H1 (cell line): ENCODE measurements around the gene IPO13. TPM values are rescaled to one million over a fixed set of nuclear protein-coding genes. Genes with fewer than 3 reads are reported as not detected.

Experiments
- CTCF ChIA-PET: fragments of 300-600 bp; sonication (Branson Sonifier 250); formaldehyde crosslinking; loops from one replicate; lab custom pipeline; 2021; ENCODE audit not compliant: partially characterized antibody; lab: Charles Lee
- POLR2A ChIA-PET: fragments of 300-600 bp; sonication (Branson Sonifier 250); formaldehyde crosslinking; loops from one replicate; lab custom pipeline; 2021; ENCODE audit warnings: inconsistent platforms; ENCODE audit not compliant: partially characterized antibody; lab: Charles Lee
- DNase-seq, 2 experiments: peaks; one replicate each; pipeline versions ENCODE4 v3.0.0 to v3.0.0-alpha.2; 2010 to 2022; ENCODE audit warnings: low spot score in 2 of 2, low read depth in 1 of 2, mixed read lengths in 1 of 2
- FAIRE-seq: peaks from 2 replicates; lab custom pipeline; 2011; peaks lifted over from hg19 to GRCh38; lab: Jason Lieb, UNC
- H2AFZ ChIP-seq: 2 replicates; pipeline ENCODE4 v1.8.1; 2012; ENCODE audit warnings: low read length, inconsistent platforms
- H2AK5ac ChIP-seq: 2 replicates; pipeline ENCODE4 v1.6.1; 2013; ENCODE audit warnings: low read depth, low read length
- H2BK120ac ChIP-seq: replicated peaks from 2 replicates; pipeline ENCODE3; 2013; ENCODE audit warnings: low read depth, low read length, inconsistent platforms
- H2BK12ac ChIP-seq: 2 replicates; pipeline ENCODE4 v1.6.1; 2013; ENCODE audit warnings: low read depth, low read length
- H2BK15ac ChIP-seq: 2 replicates; pipeline ENCODE4 v1.6.1; 2013; ENCODE audit warnings: low read length
- H2BK20ac ChIP-seq: 2 replicates; pipeline ENCODE4 v1.6.1; 2013; ENCODE audit warnings: low read length
- H2BK5ac ChIP-seq: 2 replicates; pipeline ENCODE4 v1.6.1; 2013; ENCODE audit warnings: low read depth, low read length
- H3K14ac ChIP-seq: 2 replicates; pipeline ENCODE4 v1.6.1; 2013; ENCODE audit warnings: inconsistent platforms; ENCODE audit not compliant: insufficient read length
- H3K18ac ChIP-seq: 2 replicates; pipeline ENCODE4 v1.6.1; 2013; ENCODE audit warnings: low read length; ENCODE audit errors: extremely low read depth
- H3K23ac ChIP-seq: 2 replicates; pipeline ENCODE4 v1.6.1; 2013; ENCODE audit warnings: inconsistent platforms; ENCODE audit not compliant: insufficient read length
- H3K23me2 ChIP-seq: 2 replicates; pipeline ENCODE4 v1.6.1; 2013; ENCODE audit warnings: low read depth, low read length
- H3K27ac ChIP-seq: 2 replicates; pipeline ENCODE4 v1.6.1; 2011; ENCODE audit warnings: low read depth, low read length, inconsistent platforms
- H3K27me3 ChIP-seq, 4 experiments: replicated peaks in 1 of 4; 1 replicate in 1 of 4; 2 replicates in 3 of 4; pipeline versions ENCODE4 v1.6.1 to v1.8.1; 2011 to 2013; ENCODE audit warnings: low read length in 3 of 4, mild to moderate bottlenecking in 3 of 4, inconsistent platforms in 2 of 4, mixed read lengths in 2 of 4, moderate library complexity in 1 of 4; ENCODE audit not compliant: control insufficient read depth in 3 of 4, insufficient read depth in 3 of 4; ENCODE audit errors: extremely low read depth in 1 of 4
- H3K36me3 ChIP-seq, 4 experiments: 2 replicates each; pipeline versions ENCODE4 v1.6.1 to v1.8.1; 2011 to 2013; ENCODE audit warnings: mild to moderate bottlenecking in 4 of 4, low read length in 3 of 4, moderate library complexity in 2 of 4, control low read depth in 1 of 4, inconsistent platforms in 1 of 4; ENCODE audit not compliant: insufficient read depth in 4 of 4, control insufficient read depth in 2 of 4
- H3K4ac ChIP-seq: replicated peaks from 2 replicates; pipeline ENCODE3; 2013; ENCODE audit warnings: low read length, low read depth, mixed read lengths, inconsistent platforms; ENCODE audit not compliant: insufficient read length
- H3K4me1 ChIP-seq, 4 experiments: replicated peaks in 1 of 4; 1 replicate in 1 of 4; 2 replicates in 3 of 4; pipeline versions ENCODE4 v1.6.1 to v1.8.1; 2011 to 2013; ENCODE audit warnings: low read length in 3 of 4, inconsistent platforms in 2 of 4, mixed read lengths in 1 of 4; ENCODE audit not compliant: insufficient read depth in 4 of 4, control insufficient read depth in 3 of 4
- H3K4me2 ChIP-seq, 2 experiments: 2 replicates each; pipeline versions ENCODE4 v1.6.1 to v1.8.1; 2011 to 2013; ENCODE audit warnings: low read depth in 2 of 2, low read length in 2 of 2, control low read depth in 1 of 2, inconsistent platforms in 1 of 2, mild to moderate bottlenecking in 1 of 2; ENCODE audit not compliant: insufficient read depth in 1 of 2
- H3K4me3 ChIP-seq, 4 experiments: fragments of 200-600, 300-600 bp in 1 of 4; sonication (generic), shearing (Covaris generic), sonication (Bioruptor Twin) in 1 of 4; 2 replicates each; pipeline versions ENCODE4 v1.5.1 to v1.8.1; 2011 to 2016; ENCODE audit warnings: low read length in 4 of 4, low read depth in 3 of 4, control low read depth in 2 of 4, inconsistent platforms in 2 of 4, mild to moderate bottlenecking in 2 of 4, mixed read lengths in 1 of 4, moderate library complexity in 1 of 4; ENCODE audit not compliant: insufficient read depth in 2 of 4; ENCODE audit errors: extremely low read depth in 1 of 4
- H3K56ac ChIP-seq: replicated peaks from 2 replicates; pipeline ENCODE3; 2013; ENCODE audit warnings: low read depth, mild to moderate bottlenecking, mixed read lengths, low read length, inconsistent platforms; ENCODE audit not compliant: insufficient read length
- H3K79me1 ChIP-seq: 2 replicates; pipeline ENCODE4 v1.6.1; 2013; ENCODE audit warnings: low read depth, low read length, control low read depth
- H3K79me2 ChIP-seq, 2 experiments: 2 replicates each; pipeline versions ENCODE4 v1.6.1 to v1.8.1; 2012 to 2013; ENCODE audit warnings: low read length in 2 of 2, mild to moderate bottlenecking in 2 of 2, inconsistent platforms in 1 of 2; ENCODE audit not compliant: insufficient read depth in 2 of 2, control insufficient read depth in 1 of 2
- H3K9ac ChIP-seq, 4 experiments: replicated peaks in 1 of 4; 1 replicate in 1 of 4; 2 replicates in 3 of 4; pipeline versions ENCODE4 v1.6.1 to v1.8.1; 2011 to 2013; ENCODE audit warnings: low read depth in 3 of 4, low read length in 3 of 4, control low read depth in 2 of 4, mild to moderate bottlenecking in 2 of 4, moderate library complexity in 2 of 4, inconsistent platforms in 1 of 4; ENCODE audit errors: extremely low read depth in 1 of 4
- H3K9me3 ChIP-seq, 2 experiments: 2 replicates each; pipeline versions ENCODE4 v1.6.1 to v1.8.1; 2012 to 2013; ENCODE audit warnings: mild to moderate bottlenecking in 2 of 2, moderate library complexity in 2 of 2, control low read depth in 1 of 2, inconsistent platforms in 1 of 2, low read depth in 1 of 2, low read length in 1 of 2, mixed read lengths in 1 of 2; ENCODE audit not compliant: insufficient read depth in 2 of 2
- H4K20me1 ChIP-seq, 2 experiments: replicated peaks in 1 of 2; 2 replicates each; pipeline versions ENCODE3 to v1.8.1; 2011 to 2013; ENCODE audit warnings: inconsistent platforms in 2 of 2, low read length in 2 of 2, mild to moderate bottlenecking in 1 of 2; ENCODE audit not compliant: insufficient read depth in 2 of 2, control insufficient read depth in 1 of 2
- H4K5ac ChIP-seq: 2 replicates; pipeline ENCODE4 v1.6.1; 2013; ENCODE audit warnings: low read length, low read depth, mixed read lengths, inconsistent platforms; ENCODE audit not compliant: insufficient read length
- H4K8ac ChIP-seq: 2 replicates; pipeline ENCODE4 v1.8.0; 2013; ENCODE audit warnings: mild to moderate bottlenecking, moderate library complexity, low read length, inconsistent platforms; ENCODE audit not compliant: insufficient read depth; ENCODE audit errors: extremely low read depth
- H4K91ac ChIP-seq: replicated peaks from 2 replicates; pipeline ENCODE3; 2013; ENCODE audit warnings: low read length, mixed read lengths, inconsistent platforms; ENCODE audit not compliant: insufficient read length
- ASH2L ChIP-seq: fragments of 200-600, 300-600 bp; sonication (generic); IDR thresholded peaks from one replicate; pipeline ENCODE4 v1.7.1; 2017; ENCODE audit warnings: low read length
- ATF2 ChIP-seq: IDR thresholded peaks from 2 replicates; pipeline ENCODE4 v1.6.1; 2012; ENCODE audit warnings: low read length, inconsistent platforms
- CTBP2 ChIP-seq: IDR thresholded peaks from 2 replicates; pipeline ENCODE4 v1.7.0; 2011; ENCODE audit warnings: borderline replicate concordance, mild to moderate bottlenecking, moderate library complexity, mixed read lengths, low read length; ENCODE audit not compliant: insufficient read depth, insufficient read length
- FOSL1 ChIP-seq: IDR thresholded peaks from 2 replicates; pipeline ENCODE4 v1.6.1; 2011; ENCODE audit warnings: mild to moderate bottlenecking, low read depth, low read length, moderate library complexity; ENCODE audit not compliant: insufficient read depth
- HDAC2 ChIP-seq, 2 experiments: fragments of 300-600 bp in 1 of 2; sonication (generic) in 1 of 2; IDR thresholded peaks; 2 replicates each; pipeline ENCODE4 v1.6.1; 2011 to 2012; ENCODE audit warnings: low read depth in 2 of 2, low read length in 2 of 2, mild to moderate bottlenecking in 2 of 2, moderate library complexity in 2 of 2, borderline replicate concordance in 1 of 2, inconsistent platforms in 1 of 2
- KDM4A ChIP-seq: IDR thresholded peaks from one replicate; pipeline ENCODE4 v1.7.1; 2012; ENCODE audit warnings: low read depth, mild to moderate bottlenecking, moderate library complexity, low read length, inconsistent platforms; ENCODE audit not compliant: severe bottlenecking
- RAD21 ChIP-seq, 2 experiments: IDR thresholded peaks in 1 of 2; conservative IDR thresholded peaks in 1 of 2; 2 replicates each; pipeline ENCODE4 v1.6.1; 2011; ENCODE audit warnings: low read depth in 2 of 2, low read length in 2 of 2, improper control_type of control experiment in 1 of 2, inconsistent platforms in 1 of 2, mild to moderate bottlenecking in 1 of 2, moderate library complexity in 1 of 2
- SAP30 ChIP-seq: fragments of 300-600 bp; sonication (generic); IDR thresholded peaks from 2 replicates; pipeline ENCODE4 v1.7.1; 2012; ENCODE audit warnings: low read length, moderate library complexity, mild to moderate bottlenecking, inconsistent platforms; ENCODE audit not compliant: insufficient read depth, insufficient replicate concordance
- WGBS, 2 experiments: shearing (Covaris generic) in 1 of 2; methylation state at CpG; one replicate each; pipeline versions ENCODE4 v1.1.6 to v1.1.7; 2013 to 2015; ENCODE audit warnings: low lambda C conversion rate in 2 of 2, mixed read lengths in 2 of 2, inconsistent platforms in 1 of 2, low coverage in 1 of 2, missing lambda C conversion rate in 1 of 2; ENCODE audit not compliant: insufficient replicate concordance in 2 of 2, insufficient coverage in 1 of 2, insufficient read length in 1 of 2; ENCODE audit errors: extremely low coverage in 1 of 2, missing lambda C conversion rate in 1 of 2; 5-methylcytosine and 5-hydroxymethylcytosine counted together
- polyA plus RNA-seq, 7 experiments: library from polyadenylated mRNA; depleted of rRNA in 3 of 7; stranded (reverse) in 5 of 7; unstranded in 2 of 7; fragments of >200 nt in 5 of 7; fragments of 200-250 nt in 2 of 7; gene quantifications; 1 replicate in 5 of 7; 2 replicates in 1 of 7; 4 replicates in 1 of 7; pipeline versions ENCODE4 v1.2.1 to v1.2.3, GENCODE V29; 2011 to 2013; ENCODE audit warnings: missing spikeins in 2 of 7, mixed read lengths in 2 of 7
- total RNA-seq: library from RNA; stranded (reverse); fragmentation: NEBNext Ultra II Directional; extraction: Animal tissue kit (Norgen Biotek cat#: 25700); gene quantifications from 2 replicates; pipeline ENCODE4 v1.2.1, GENCODE V29; 2021

The IPO13 gene
- total and polyA plus RNA-seq, 2 of the 8 experiments (the other 6 are each of a cell fraction or from before 2014, with no cell fraction given) = 23.0 to 27.0 TPM

- H3K9ac ChIP-seq = no peak overlapping the region
- H3K4me1 ChIP-seq = peaks cover 0 to 5% (median 2%) of the 10 kb centered on the region in 4 experiments; a peak in 3 of 7 replicates
- no peak overlapping the region for H4K5ac ChIP-seq
- no peak overlapping the region for H3K27ac ChIP-seq
- no peak overlapping the region for H2BK12ac ChIP-seq
- POLR2A ChIA-PET = interaction anchor here (1.2 to 13.6 kb wide), 3 partner anchors 10 to 45 kb away, joined by 5 to 189 read pairs (median 47); partner anchors contain the start of genes ATP6V0B, B4GALT2, DPH2 and SLC6A9
- TF ChIP-seq ATF2 (no peak), SAP30 (no peak), ASH2L (no peak), RAD21 (IDR thresholded peaks at IDR 0.05 in 1 of 2, conservative IDR thresholded peaks at IDR 0.05 in 1 of 2; ENCODE audit: low read depth in 2 of 2, low read length in 2 of 2) (no peak), CTBP2 (no peak), KDM4A (no peak), HDAC2 (IDR thresholded peaks at IDR 0.05; ENCODE audit: borderline replicate concordance in 1 of 2, low read depth in 2 of 2, low read length in 2 of 2) (no peak), FOSL1 (no peak)
- H3K56ac ChIP-seq = no peak overlapping the region
- H2AFZ ChIP-seq = no peak overlapping the region
- peaks cover 0 to 18% of the 10 kb centered on the region in 2 experiments for H4K20me1 ChIP-seq
- 91% methylated on average over 4 of the region's 4 CpGs; no CpG with 5 or more reads in 1 of the 2 experiments for WGBS, 2 experiments
- H3K4ac ChIP-seq = no peak overlapping the region
- no peak for FAIRE-seq
- no peaks in the 10 kb centered on the region for H3K9me3 ChIP-seq
- H4K8ac ChIP-seq = no peak overlapping the region
- no peak overlapping the region for H3K18ac ChIP-seq
- peaks cover 9% of the 10 kb centered on the region for H3K79me1 ChIP-seq
- CTCF ChIA-PET = interaction anchor here (1.0 to 21.8 kb wide), 8 partner anchors 10 to 273 kb away, joined by 3 to 478 read pairs (median 17); partner anchors contain the start of gene ATP6V0B
- DNase-seq = no peak
- no peaks in the 10 kb centered on the region for H3K79me2 ChIP-seq
- no peak overlapping the region for H3K14ac ChIP-seq
- H4K91ac ChIP-seq = no peak overlapping the region
- no peak overlapping the region for H3K4me3 ChIP-seq
- no peak overlapping the region for H2BK120ac ChIP-seq
- no peak overlapping the region for H2BK20ac ChIP-seq
- H3K23ac ChIP-seq = no peak overlapping the region
- H3K27me3 ChIP-seq = no peaks in the 10 kb centered on the region
- peaks cover 0 to 19% (median 9%) of the 10 kb centered on the region in 4 experiments; a peak in 4 of 8 replicates for H3K36me3 ChIP-seq
- no peak overlapping the region for H2BK5ac ChIP-seq
- H3K23me2 ChIP-seq = peaks cover 3% of the 10 kb centered on the region; the same call in 1 of the 2 replicates
- no peak overlapping the region for H2BK15ac ChIP-seq
- no peak overlapping the region for H2AK5ac ChIP-seq
- H3K4me2 ChIP-seq = no peak overlapping the region
Observed at GRCh38 chr1:43985984-43986595, 39.3 kb downstream of the IPO13 start.
